Measurements from ENCODE around the gene ADK. TPM values are rescaled to one million over a fixed set of nuclear protein-coding genes. Genes with fewer than 3 reads are reported as not detected.
"Not testable (repeated sequence)": the region's sequence is repeated elsewhere in the genome, so short reads cannot be mapped to it uniquely, and the experiment has no call there.

The ADK gene
- total and polyA plus RNA-seq, 2 experiments from 2014 or later, result 46.7 to 53.7 TPM

DNA sequence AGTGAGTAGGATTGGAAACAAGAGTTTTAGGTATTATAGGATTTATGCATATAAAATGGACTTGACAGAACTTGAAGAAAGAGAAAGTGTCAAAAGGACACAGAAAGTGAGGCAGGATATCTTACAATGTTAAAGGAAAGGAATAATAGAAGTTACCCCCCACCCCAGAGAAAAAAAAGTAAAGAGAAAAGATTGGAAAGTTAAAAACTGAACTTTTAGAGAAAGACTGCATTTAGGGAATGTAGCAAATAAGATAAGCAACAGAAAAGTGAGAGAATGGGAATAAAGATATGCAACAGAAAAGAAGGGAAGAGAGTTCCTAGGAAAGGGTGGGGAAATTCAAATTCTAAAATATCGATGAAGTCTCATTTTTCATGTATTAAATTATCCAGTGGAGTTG lies 424.9 kb downstream of the ADK start:
- Histone ChIP-seq H2AFZ (no peak overlapping the region), H3K27me3 (no peaks in the 10 kb centered on the region), H3K9me2 (replicated peaks; ENCODE audit: insufficient read depth) (no peaks in the 10 kb centered on the region), H3K79me2 (no peaks in the 10 kb centered on the region), H3K36me3 (replicated peaks; ENCODE audit: insufficient read depth, low read depth) (no peaks in the 10 kb centered on the region), H4K20me1 (ENCODE audit: insufficient read depth, poor library complexity, severe bottlenecking) (no peaks in the 10 kb centered on the region), H3K27ac (no peak overlapping the region), H3K9me3 (ENCODE audit: low read depth) (no peaks in the 10 kb centered on the region), H3K4me3 (no peak overlapping the region), H3K4me2 (no peak overlapping the region), H3K4me1 (ENCODE audit: insufficient read depth) (no peaks in the 10 kb centered on the region)
- no peak for DNase-seq (ENCODE audit: low spot score)
- TF ChIP-seq EZH2 (IDR thresholded peaks at IDR 0.05; ENCODE audit: borderline replicate concordance) (no peak), EZH2phosphoT487 (IDR thresholded peaks at IDR 0.05; ENCODE audit: low read depth, severe bottlenecking, unreplicated experiment) (no peak)
- TF ChIP-seq, protein P1, sequence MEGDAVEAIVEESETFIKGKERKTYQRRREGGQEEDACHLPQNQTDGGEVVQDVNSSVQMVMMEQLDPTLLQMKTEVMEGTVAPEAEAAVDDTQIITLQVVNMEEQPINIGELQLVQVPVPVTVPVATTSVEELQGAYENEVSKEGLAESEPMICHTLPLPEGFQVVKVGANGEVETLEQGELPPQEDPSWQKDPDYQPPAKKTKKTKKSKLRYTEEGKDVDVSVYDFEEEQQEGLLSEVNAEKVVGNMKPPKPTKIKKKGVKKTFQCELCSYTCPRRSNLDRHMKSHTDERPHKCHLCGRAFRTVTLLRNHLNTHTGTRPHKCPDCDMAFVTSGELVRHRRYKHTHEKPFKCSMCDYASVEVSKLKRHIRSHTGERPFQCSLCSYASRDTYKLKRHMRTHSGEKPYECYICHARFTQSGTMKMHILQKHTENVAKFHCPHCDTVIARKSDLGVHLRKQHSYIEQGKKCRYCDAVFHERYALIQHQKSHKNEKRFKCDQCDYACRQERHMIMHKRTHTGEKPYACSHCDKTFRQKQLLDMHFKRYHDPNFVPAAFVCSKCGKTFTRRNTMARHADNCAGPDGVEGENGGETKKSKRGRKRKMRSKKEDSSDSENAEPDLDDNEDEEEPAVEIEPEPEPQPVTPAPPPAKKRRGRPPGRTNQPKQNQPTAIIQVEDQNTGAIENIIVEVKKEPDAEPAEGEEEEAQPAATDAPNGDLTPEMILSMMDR (IDR thresholded peaks at IDR 0.05; ENCODE audit: poor library complexity), result no peak
- 100% methylated on average over 1 of the region's 1 CpG for WGBS (ENCODE audit: low lambda C conversion rate, missing lambda C conversion rate)

- Histone ChIP-seq H3K4me1 (ENCODE audit: insufficient read depth) (no peaks in the 10 kb centered on the region), H2AFZ (no peak overlapping the region), H3K36me3 (replicated peaks; ENCODE audit: insufficient read depth, low read depth) (no peaks in the 10 kb centered on the region), H3K4me2 (no peak overlapping the region), H3K4me3 (no peak overlapping the region), H3K9me3 (ENCODE audit: low read depth) (no peaks in the 10 kb centered on the region), H3K27me3 (no peaks in the 10 kb centered on the region), H3K9me2 (replicated peaks; ENCODE audit: insufficient read depth) (no peaks in the 10 kb centered on the region), H3K79me2 (no peaks in the 10 kb centered on the region), H3K27ac (no peak overlapping the region), H4K20me1 (ENCODE audit: insufficient read depth, poor library complexity, severe bottlenecking) (no peaks in the 10 kb centered on the region)
- no peak for DNase-seq (ENCODE audit: low spot score)
- WGBS (ENCODE audit: low lambda C conversion rate, missing lambda C conversion rate), result 94% methylated on average over 3 of the region's 3 CpGs
- no peak for TF ChIP-seq EZH2phosphoT487 (IDR thresholded peaks at IDR 0.05; ENCODE audit: low read depth, severe bottlenecking, unreplicated experiment)
- TF ChIP-seq, protein P1 (IDR thresholded peaks at IDR 0.05; ENCODE audit: poor library complexity), result no peak
- TF ChIP-seq EZH2 (IDR thresholded peaks at IDR 0.05; ENCODE audit: borderline replicate concordance), result no peak
These were observed 425.6 kb downstream of the ADK start for GRCh38 chr10:74576586-74576985.

DNA sequence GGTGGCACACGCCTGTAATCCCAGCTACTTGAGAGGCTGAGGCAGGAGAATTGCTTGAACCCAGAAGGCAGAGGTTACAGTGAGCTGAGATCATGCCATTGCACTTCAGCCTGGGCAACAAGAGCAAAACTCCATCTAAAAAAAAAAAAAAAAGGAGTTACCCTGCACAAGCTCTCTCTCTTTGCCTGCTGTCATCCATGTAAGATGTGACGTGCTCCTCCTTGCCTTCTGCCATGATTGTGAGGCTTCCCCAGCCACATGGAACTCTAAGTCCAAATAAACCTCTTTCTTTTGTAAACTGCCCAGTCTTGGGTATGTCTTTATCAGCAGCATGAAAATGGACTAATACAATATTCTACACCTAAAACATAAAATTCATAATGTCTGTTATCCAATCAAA lies 429.4 kb downstream of the ADK start:
- not testable (repeated sequence) for H3K4me3 ChIP-seq; H4K20me1 ChIP-seq (ENCODE audit: insufficient read depth, poor library complexity, severe bottlenecking); H3K36me3 ChIP-seq (replicated peaks; ENCODE audit: insufficient read depth, low read depth); H3K79me2 ChIP-seq; H3K4me1 ChIP-seq (ENCODE audit: insufficient read depth); DNase-seq (ENCODE audit: low spot score); H3K27ac ChIP-seq; H3K9me2 ChIP-seq (replicated peaks; ENCODE audit: insufficient read depth); H2AFZ ChIP-seq; H3K9me3 ChIP-seq (ENCODE audit: low read depth); H3K27me3 ChIP-seq; H3K4me2 ChIP-seq
- 98% methylated on average over 2 of the region's 2 CpGs for WGBS (ENCODE audit: low lambda C conversion rate, missing lambda C conversion rate)

DNA sequence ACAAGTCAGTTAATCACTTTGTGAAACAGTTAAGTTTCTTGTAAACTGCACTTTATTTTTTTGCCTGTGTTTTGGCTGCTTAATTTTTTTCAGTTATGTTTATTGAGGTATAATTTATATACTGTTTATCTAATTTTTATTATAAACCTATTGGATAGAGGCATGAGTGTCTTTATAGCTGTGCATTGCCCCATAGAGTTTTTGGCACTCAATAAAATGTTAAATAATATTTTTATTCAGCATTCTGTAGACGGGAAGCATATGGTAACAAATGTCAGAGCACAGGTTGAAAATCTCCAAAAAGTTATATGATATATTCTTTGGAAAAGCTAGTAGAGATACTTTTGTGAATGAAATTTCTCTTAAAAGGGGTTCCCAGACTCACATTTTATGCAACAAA lies 431.5 kb downstream of the ADK start:
- no peaks in the 10 kb centered on the region for H3K36me3 ChIP-seq (replicated peaks; ENCODE audit: insufficient read depth, low read depth)
- no peak overlapping the region for H3K27ac ChIP-seq
- no peak overlapping the region for H3K4me3 ChIP-seq
- H4K20me1 ChIP-seq (ENCODE audit: insufficient read depth, poor library complexity, severe bottlenecking), result no peaks in the 10 kb centered on the region
- peaks cover 12% of the 10 kb centered on the region for H3K4me1 ChIP-seq (ENCODE audit: insufficient read depth)
- H3K4me2 ChIP-seq, result no peak overlapping the region
- H3K9me3 ChIP-seq (ENCODE audit: low read depth), result no peaks in the 10 kb centered on the region
- no peaks in the 10 kb centered on the region for H3K9me2 ChIP-seq (replicated peaks; ENCODE audit: insufficient read depth)
- DNase-seq (ENCODE audit: low spot score), result no peak
- WGBS (ENCODE audit: low lambda C conversion rate, missing lambda C conversion rate), result 67% methylated on average over 1 of the region's 1 CpG
- H3K79me2 ChIP-seq, result no peaks in the 10 kb centered on the region
- H3K27me3 ChIP-seq, result no peaks in the 10 kb centered on the region
- TF ChIP-seq EZH2 (IDR thresholded peaks at IDR 0.05; ENCODE audit: borderline replicate concordance) (no peak), EZH2phosphoT487 (IDR thresholded peaks at IDR 0.05; ENCODE audit: low read depth, severe bottlenecking, unreplicated experiment) (no peak)
- TF ChIP-seq, protein P1 (IDR thresholded peaks at IDR 0.05; ENCODE audit: poor library complexity), result no peak
- H2AFZ ChIP-seq, result no peak overlapping the region
